Keratinocyte (primary cell): Measurements from ENCODE around the gene AP2A2. TPM values are rescaled to one million over a fixed set of nuclear protein-coding genes. Genes with fewer than 3 reads are reported as not detected.

Experiments
- DNase-seq: peaks from one replicate; pipeline ENCODE4 v3.0.0-alpha.2; 2011; ENCODE audit warnings: low read depth, missing footprints, low spot score
- FAIRE-seq: peaks from 2 replicates; lab custom pipeline; 2011; peaks lifted over from hg19 to GRCh38; lab: Jason Lieb, UNC
- H2AFZ ChIP-seq: 2 replicates; pipeline ENCODE4 v1.6.0; 2012; ENCODE audit warnings: low read length, control low read depth, inconsistent platforms; ENCODE audit not compliant: control insufficient read depth
- H3K27ac ChIP-seq: 2 replicates; pipeline ENCODE4 v1.5.1; 2011; ENCODE audit warnings: low read length; ENCODE audit not compliant: control insufficient read depth, insufficient read depth
- H3K27me3 ChIP-seq: 3 replicates; pipeline ENCODE4 v1.6.0; 2011; ENCODE audit warnings: low read length; ENCODE audit not compliant: control insufficient read depth, insufficient read depth; ENCODE audit errors: extremely low read depth
- H3K36me3 ChIP-seq, 2 experiments: 2 replicates in 1 of 2; 3 replicates in 1 of 2; pipeline ENCODE4 v1.5.1; 2011; ENCODE audit warnings: low read length in 2 of 2, mild to moderate bottlenecking in 1 of 2; ENCODE audit not compliant: control insufficient read depth in 2 of 2, insufficient read depth in 2 of 2; ENCODE audit errors: extremely low read depth in 1 of 2
- H3K4me1 ChIP-seq: 3 replicates; pipeline ENCODE4 v1.5.1; 2011; ENCODE audit warnings: low read length; ENCODE audit not compliant: control insufficient read depth, insufficient read depth; ENCODE audit errors: extremely low read depth
- H3K4me2 ChIP-seq: 3 replicates; pipeline ENCODE4 v1.6.0; 2011; ENCODE audit warnings: low read depth, low read length; ENCODE audit not compliant: control insufficient read depth, insufficient read depth; ENCODE audit errors: extremely low read depth
- H3K4me3 ChIP-seq, 3 experiments: fragments of 200-600 bp in 1 of 3; sonication (generic) in 1 of 3; 2 replicates in 2 of 3; 3 replicates in 1 of 3; pipeline ENCODE4 v1.5.1; 2011 to 2016; ENCODE audit warnings: low read length in 3 of 3, mild to moderate bottlenecking in 3 of 3, control low read depth in 2 of 3, inconsistent platforms in 1 of 3, low read depth in 1 of 3, mixed read lengths in 1 of 3, mixed run types in 1 of 3, moderate library complexity in 1 of 3; ENCODE audit not compliant: control insufficient read depth in 2 of 3, insufficient read depth in 2 of 3; ENCODE audit errors: extremely low read depth in 1 of 3
- H3K79me2 ChIP-seq: 2 replicates; pipeline ENCODE4 v1.6.0; 2012; ENCODE audit warnings: low read length; ENCODE audit not compliant: control insufficient read depth, insufficient read depth
- H3K9ac ChIP-seq: 3 replicates; pipeline ENCODE4 v1.6.0; 2011; ENCODE audit warnings: low read length; ENCODE audit not compliant: control insufficient read depth, insufficient read depth; ENCODE audit errors: extremely low read depth
- H3K9me1 ChIP-seq: 3 replicates; pipeline ENCODE4 v1.6.0; 2011; ENCODE audit warnings: low read length; ENCODE audit not compliant: control insufficient read depth, insufficient read depth; ENCODE audit errors: extremely low read depth
- H3K9me3 ChIP-seq: 2 replicates; pipeline ENCODE4 v1.5.1; 2012; ENCODE audit warnings: low read depth, low read length; ENCODE audit not compliant: control insufficient read depth
- H4K20me1 ChIP-seq: 3 replicates; pipeline ENCODE4 v1.6.0; 2011; ENCODE audit warnings: low read length; ENCODE audit not compliant: control insufficient read depth, insufficient read depth; ENCODE audit errors: extremely low read depth
- CTCF ChIP-seq, 3 experiments: IDR thresholded peaks in 1 of 3; conservative IDR thresholded peaks in 1 of 3; optimal IDR thresholded peaks in 1 of 3; 2 replicates in 2 of 3; 3 replicates in 1 of 3; pipeline versions ENCODE3 to v1.5.1; 2011; ENCODE audit warnings: low read length in 3 of 3, mild to moderate bottlenecking in 3 of 3, moderate library complexity in 2 of 3, control low read depth in 1 of 3, inconsistent platforms in 1 of 3; ENCODE audit not compliant: insufficient read depth in 2 of 3; ENCODE audit errors: extremely low read depth in 1 of 3
- EZH2 ChIP-seq: IDR thresholded peaks from one replicate; pipeline ENCODE4 v1.6.1; 2012; ENCODE audit warnings: inconsistent platforms, mild to moderate bottlenecking, low read length, moderate library complexity
- dilution Hi-C: fragments of 300-500 bp; cut with MboI; formaldehyde crosslinking; loops from one replicate; pipeline ENCODE4 v1.7.0; 2020; ENCODE audit warnings: low sequenced_read_pairs; ENCODE audit not compliant: extremely low pct_ligation_motif_present
- polyA plus RNA-seq, 5 experiments: library from polyadenylated mRNA; depleted of rRNA in 3 of 5; stranded (reverse) in 3 of 5; stranded (forward) in 1 of 5; unstranded in 1 of 5; fragments of >200 nt; gene quantifications; 1 replicate in 1 of 5; 2 replicates in 3 of 5; 3 replicates in 1 of 5; pipeline versions ENCODE4 v1.2.1 to v1.2.3, GENCODE V29; 2011 to 2012; ENCODE audit warnings: missing spikeins in 2 of 5, low read depth in 1 of 5, low replicate concordance in 1 of 5

Gene AP2A2
- polyA plus RNA-seq, 1 donor (not counting 4 experiments of a cell fraction or from before 2014, with no cell fraction given) = 47.8 TPM

GRCh38 chr11:1036303-1036923, 110.7 kb downstream of the AP2A2 start, which contains the start of gene MUC6:
MUC6 (minus strand) TSS chr11:1036718; CDS start chr11:1036655, 63 bp downstream.
- Histone ChIP-seq H3K4me1 (no peaks in the 10 kb centered on the region), H3K9me1 (no peaks in the 10 kb centered on the region), H3K9me3 (no peaks in the 10 kb centered on the region), H3K4me3 (no peak within 1 kb of the TSS), H3K27me3 (peaks cover 10% of the 10 kb centered on the region), H3K27ac (no peak within 1 kb of the TSS), H3K79me2 (no peaks in the 10 kb centered on the region), H3K4me2 (no peak within 1 kb of the TSS), H2AFZ (no peak within 1 kb of the TSS), H3K9ac (no peak within 1 kb of the TSS), H3K36me3 (no peaks in the 10 kb centered on the region), H4K20me1 (no peaks in the 10 kb centered on the region)
- TF ChIP-seq CTCF (optimal IDR thresholded peaks at IDR 0.05 in 1 of 3, IDR thresholded peaks at IDR 0.05 in 1 of 3, conservative IDR thresholded peaks at IDR 0.05 in 1 of 3; ENCODE audit: extremely low read depth in 1 of 3, insufficient read depth in 2 of 3, low read length in 3 of 3) (no peak), EZH2 (no peak)
- DNase-seq (no peak), FAIRE-seq (no peak)
- dilution Hi-C loops = no loop called here

GRCh38 chr11:1036931-1037330, 111.3 kb downstream of the AP2A2 start:
- no peak overlapping the region for H3K9ac ChIP-seq
- no peaks in the 10 kb centered on the region for H3K4me1 ChIP-seq
- H4K20me1 ChIP-seq = no peaks in the 10 kb centered on the region
- no peak overlapping the region for H3K4me2 ChIP-seq
- no peak for DNase-seq
- H3K27ac ChIP-seq = no peak overlapping the region
- dilution Hi-C loops = no loop called here
- TF ChIP-seq EZH2 (no peak), CTCF (optimal IDR thresholded peaks at IDR 0.05 in 1 of 3, IDR thresholded peaks at IDR 0.05 in 1 of 3, conservative IDR thresholded peaks at IDR 0.05 in 1 of 3; ENCODE audit: extremely low read depth in 1 of 3, insufficient read depth in 2 of 3, low read length in 3 of 3) (no peak)
- FAIRE-seq = no peak
- no peaks in the 10 kb centered on the region for H3K36me3 ChIP-seq
- H3K9me3 ChIP-seq = no peaks in the 10 kb centered on the region
- no peak overlapping the region for H3K4me3 ChIP-seq
- peaks cover 10% of the 10 kb centered on the region for H3K27me3 ChIP-seq
- H3K9me1 ChIP-seq = no peaks in the 10 kb centered on the region
- no peaks in the 10 kb centered on the region for H3K79me2 ChIP-seq
- no peak overlapping the region for H2AFZ ChIP-seq
